Fibroblast of pulmonary artery (primary cell): ENCODE data around the gene MINDY4.
"Not testable (repeated sequence)": the region's sequence is repeated elsewhere in the genome, so short reads cannot be mapped to it uniquely, and the experiment has no call there.

ENCODE experiments used
- DNase-seq: peaks from one replicate; pipeline ENCODE4 v3.0.0-alpha.2; 2010; ENCODE audit warnings: low read depth
- H3K4me3 ChIP-seq: replicated peaks from 2 replicates; pipeline ENCODE4 v1.5.1; 2011; ENCODE audit warnings: low read depth, mild to moderate bottlenecking, control low read depth, low read length, moderate library complexity
- TF ChIP-seq, protein P1 (sequence below): IDR thresholded peaks from 2 replicates; pipeline ENCODE4 v1.5.1; 2011; ENCODE audit warnings: mild to moderate bottlenecking, control low read depth, low read length, inconsistent platforms; ENCODE audit errors: missing control alignments

The MINDY4 gene

DNA sequence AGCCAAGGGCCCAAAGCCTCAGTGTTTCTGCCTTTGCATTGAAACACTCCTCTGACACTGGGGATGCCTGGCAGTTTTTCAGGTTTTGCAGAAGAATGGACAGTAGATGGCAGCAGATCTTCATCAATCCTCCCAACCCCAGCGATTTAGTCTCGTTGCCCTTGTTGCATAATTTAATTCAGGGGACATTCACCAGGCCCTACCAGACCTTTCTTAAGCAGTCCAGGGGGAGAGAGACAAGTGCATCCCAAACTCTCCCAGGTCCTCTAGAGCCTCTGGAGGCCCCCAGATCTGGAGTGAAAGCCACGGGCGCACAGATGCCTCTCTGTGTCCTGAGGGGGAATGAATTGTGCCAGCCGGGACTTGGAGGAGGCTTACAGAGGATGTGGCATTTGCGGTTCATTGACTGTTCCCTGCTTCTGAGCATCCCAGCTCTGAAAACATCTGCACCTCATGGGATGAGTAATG lies 29.6 kb downstream of the MINDY4 start:
- DNase-seq = peak; percentile 90
- H3K4me3 ChIP-seq = no peak overlapping the region
- TF ChIP-seq, protein P1, sequence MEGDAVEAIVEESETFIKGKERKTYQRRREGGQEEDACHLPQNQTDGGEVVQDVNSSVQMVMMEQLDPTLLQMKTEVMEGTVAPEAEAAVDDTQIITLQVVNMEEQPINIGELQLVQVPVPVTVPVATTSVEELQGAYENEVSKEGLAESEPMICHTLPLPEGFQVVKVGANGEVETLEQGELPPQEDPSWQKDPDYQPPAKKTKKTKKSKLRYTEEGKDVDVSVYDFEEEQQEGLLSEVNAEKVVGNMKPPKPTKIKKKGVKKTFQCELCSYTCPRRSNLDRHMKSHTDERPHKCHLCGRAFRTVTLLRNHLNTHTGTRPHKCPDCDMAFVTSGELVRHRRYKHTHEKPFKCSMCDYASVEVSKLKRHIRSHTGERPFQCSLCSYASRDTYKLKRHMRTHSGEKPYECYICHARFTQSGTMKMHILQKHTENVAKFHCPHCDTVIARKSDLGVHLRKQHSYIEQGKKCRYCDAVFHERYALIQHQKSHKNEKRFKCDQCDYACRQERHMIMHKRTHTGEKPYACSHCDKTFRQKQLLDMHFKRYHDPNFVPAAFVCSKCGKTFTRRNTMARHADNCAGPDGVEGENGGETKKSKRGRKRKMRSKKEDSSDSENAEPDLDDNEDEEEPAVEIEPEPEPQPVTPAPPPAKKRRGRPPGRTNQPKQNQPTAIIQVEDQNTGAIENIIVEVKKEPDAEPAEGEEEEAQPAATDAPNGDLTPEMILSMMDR = peak; percentile 74

DNA sequence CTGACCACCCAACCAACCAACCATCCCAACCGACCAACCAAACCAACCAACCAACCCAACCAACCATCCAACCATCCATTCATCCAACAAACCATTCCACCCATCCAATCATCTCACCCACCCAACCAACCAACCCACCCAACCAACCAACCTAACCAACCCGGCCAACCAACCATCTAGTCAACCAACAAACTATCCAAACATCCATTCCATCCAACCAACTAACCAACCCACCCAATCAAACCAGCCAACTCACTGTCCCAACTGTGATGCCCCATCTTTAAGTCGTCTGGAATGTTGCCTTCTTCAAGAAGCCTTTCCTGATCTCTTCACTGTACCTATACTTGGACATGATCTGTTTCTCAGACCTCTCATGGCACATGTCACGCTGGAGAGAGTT lies 31.6 kb downstream of the MINDY4 start:
- H3K4me3 ChIP-seq = no peak overlapping the region
- TF ChIP-seq, protein P1 = no peak
- no peak for DNase-seq

DNA sequence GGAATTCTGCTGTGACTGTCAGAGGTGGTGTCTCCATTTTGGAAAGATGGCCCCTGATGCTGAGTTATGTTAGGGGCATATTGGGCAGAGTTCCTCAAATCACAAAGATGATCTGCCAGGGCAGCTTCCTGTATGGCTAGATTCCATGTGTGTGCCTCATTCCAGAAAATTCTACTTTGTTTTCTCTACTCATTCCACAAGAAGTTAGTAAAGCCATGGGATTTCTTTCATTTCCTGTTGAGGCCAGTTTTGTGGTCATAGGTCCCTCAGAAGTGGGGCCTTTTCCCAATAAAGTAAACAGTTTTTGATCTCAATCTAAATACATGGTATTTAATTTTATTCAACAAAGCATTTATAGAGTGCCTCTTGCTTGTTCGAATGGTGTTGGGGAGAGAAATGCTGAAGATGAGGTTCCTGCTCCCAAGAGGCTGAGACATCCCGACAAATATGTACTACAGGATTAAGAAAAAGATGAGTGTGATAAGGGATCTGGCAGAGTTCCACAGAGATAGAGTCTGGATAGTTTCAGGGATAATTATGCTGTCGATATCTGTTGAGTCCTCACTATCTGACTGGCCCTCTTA lies 33.0 kb downstream of the MINDY4 start:
- no peak overlapping the region for H3K4me3 ChIP-seq
- TF ChIP-seq, protein P1 = no peak
- DNase-seq = peak; percentile 71

DNA sequence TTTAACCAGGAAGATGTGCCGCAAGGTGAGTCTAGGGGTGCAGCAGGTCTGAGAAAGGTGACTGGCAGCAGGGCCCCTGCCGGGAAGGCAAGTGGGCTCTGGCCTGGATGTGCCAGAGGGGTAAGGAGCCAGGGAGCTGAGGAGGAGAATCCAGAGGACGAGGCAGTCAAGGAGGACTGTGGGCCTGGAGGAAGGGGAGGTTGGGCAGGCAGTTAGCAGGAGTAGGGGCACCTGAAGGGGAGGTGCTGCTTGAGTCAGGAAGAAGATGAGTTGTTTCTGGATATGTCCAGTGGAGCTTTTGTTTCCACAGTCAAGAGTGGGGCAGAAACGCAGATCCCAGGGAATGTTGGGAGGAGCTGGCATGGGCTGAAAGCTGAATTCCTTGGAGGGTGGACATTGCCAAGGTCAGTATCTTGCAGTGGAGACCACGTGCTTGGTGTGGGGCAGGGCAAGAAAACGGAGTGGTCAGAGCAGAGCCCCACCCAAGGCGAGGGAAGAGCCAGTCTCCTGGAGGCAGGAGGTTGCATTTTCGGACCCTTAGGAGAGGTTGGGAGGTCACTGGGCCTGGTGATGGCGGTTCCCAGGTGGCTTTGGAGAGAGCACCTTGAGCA lies 34.0 kb downstream of the MINDY4 start:
- no peak overlapping the region for H3K4me3 ChIP-seq
- no peak for DNase-seq
- TF ChIP-seq, protein P1 = no peak

DNA sequence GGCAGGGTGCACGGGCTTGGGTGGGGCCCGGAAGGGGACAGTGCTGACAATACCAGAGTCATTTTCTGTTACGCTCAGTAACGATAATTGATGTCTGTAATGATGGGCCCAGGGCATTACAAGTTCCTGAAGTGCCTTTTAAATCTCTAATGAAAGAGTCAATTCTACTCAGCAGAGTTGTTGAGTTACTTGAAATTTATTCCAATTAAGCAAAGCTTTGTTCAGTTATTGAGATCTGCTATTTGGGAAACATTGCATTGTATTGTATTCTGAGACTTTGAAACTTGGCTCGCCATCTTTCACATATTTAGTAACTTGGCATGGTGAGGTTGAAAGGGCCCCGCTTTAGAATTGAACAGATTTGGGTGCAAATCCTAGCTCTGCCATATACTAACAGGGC lies 34.7 kb downstream of the MINDY4 start:
- no peak overlapping the region for H3K4me3 ChIP-seq
- no peak for DNase-seq
- TF ChIP-seq, protein P1 = no peak

DNA sequence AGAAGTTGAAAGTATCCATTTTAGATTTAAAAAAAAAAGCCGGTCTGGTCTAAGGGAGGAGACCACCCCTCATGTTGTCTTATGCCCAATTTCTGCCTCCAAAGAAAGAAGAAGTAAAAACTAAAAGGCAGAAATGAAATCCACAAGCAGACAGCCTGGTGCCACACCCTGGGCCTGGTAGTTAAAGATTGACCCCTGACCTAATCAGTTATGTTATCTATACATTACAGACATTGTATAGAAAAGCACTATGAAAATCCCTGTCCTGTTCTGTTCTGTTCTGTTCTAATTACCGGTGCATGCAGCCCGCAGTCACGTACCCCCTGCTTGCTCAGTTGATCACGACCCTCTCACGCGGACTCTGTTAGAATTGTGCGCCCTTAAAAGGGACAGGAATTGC lies 36.3 kb downstream of the MINDY4 start:
- not testable (repeated sequence) for H3K4me3 ChIP-seq, DNase-seq

DNA sequence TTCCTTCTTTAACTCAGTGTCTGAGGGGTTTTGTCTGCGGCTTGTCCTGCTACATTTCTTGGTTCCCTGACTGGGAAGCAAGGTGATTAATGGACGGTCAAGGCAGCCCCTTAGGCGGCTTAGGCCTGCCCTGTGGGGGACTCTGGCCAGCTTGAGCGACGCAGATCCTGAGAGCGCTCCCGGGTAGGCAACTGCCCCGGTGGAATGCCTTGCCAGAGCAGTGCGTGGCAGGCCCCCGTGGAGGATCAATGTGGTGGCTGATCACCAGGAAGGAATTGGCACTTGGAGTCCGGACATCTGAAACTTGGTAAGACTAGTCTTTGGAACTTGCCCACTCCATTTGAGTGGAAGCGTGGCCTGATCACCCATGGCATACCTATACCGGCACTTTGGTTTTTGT lies 36.7 kb downstream of the MINDY4 start:
- H3K4me3 ChIP-seq, DNase-seq: not testable (repeated sequence)

DNA sequence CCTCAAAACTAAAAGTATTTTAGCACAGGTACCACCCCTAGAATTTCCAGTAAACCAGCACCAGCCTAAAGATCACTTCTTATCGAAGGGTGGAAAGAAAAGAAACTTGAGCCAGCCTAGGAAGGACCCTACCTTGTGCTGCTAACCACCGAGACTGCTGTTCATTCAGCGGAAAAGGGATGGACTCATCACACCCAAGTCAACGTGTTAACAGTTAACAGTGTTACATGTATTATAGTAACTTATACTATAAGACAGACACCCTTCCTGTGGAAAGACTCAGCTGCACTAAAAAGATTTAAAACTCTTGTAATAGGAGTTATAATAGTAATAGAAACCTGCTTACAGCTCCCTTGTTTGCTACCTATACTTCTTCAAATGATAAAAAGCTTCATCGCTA lies 39.8 kb downstream of the MINDY4 start:
- TF ChIP-seq, protein P1 = no peak
- H3K4me3 ChIP-seq = no peak overlapping the region
- DNase-seq = no peak
